ENCODE measurements around the gene BCL6. TPM values are rescaled to one million over a fixed set of nuclear protein-coding genes. Genes with fewer than 3 reads are reported as not detected.

The BCL6 gene
- total RNA-seq, 4 donors from 2014 or later, result 223 to 363 (median 292) TPM

GRCh38 chr3:187718802-187719201 is 26.5 kb downstream of the BCL6 start:
- Histone ChIP-seq H3K4me3 (no peak overlapping the region), H3K27ac (peak overlapping the region; percentile 80 to 88 (median 81)), H3K9me3 (no peaks in the 10 kb centered on the region), H3K27me3 (no peaks in the 10 kb centered on the region), H3K36me3 (peaks cover 4 to 27% of the 10 kb centered on the region in 2 donors), H3K4me1 (peaks cover 22 to 32% of the 10 kb centered on the region in 2 donors)
- ATAC-seq, result no peak
- in situ Hi-C loops (cut with MboI; ENCODE audit: low sequenced_read_pairs in 4 of 4) (loop anchor here in 3 of 4 donors (10.0 to 25.0 kb wide), 5 partner anchors 104 to 1782 kb away; partner anchors contain the start of gene TRA2B (in 1 of the 3)), intact Hi-C loops (cut with DNase I; ENCODE audit: low total_unique reads) (loop anchor here (10.0 kb wide), 1 partner anchor 934 kb away; the partner anchor contains the start of gene EIF4A2)
- TF ChIP-seq, protein P1, sequence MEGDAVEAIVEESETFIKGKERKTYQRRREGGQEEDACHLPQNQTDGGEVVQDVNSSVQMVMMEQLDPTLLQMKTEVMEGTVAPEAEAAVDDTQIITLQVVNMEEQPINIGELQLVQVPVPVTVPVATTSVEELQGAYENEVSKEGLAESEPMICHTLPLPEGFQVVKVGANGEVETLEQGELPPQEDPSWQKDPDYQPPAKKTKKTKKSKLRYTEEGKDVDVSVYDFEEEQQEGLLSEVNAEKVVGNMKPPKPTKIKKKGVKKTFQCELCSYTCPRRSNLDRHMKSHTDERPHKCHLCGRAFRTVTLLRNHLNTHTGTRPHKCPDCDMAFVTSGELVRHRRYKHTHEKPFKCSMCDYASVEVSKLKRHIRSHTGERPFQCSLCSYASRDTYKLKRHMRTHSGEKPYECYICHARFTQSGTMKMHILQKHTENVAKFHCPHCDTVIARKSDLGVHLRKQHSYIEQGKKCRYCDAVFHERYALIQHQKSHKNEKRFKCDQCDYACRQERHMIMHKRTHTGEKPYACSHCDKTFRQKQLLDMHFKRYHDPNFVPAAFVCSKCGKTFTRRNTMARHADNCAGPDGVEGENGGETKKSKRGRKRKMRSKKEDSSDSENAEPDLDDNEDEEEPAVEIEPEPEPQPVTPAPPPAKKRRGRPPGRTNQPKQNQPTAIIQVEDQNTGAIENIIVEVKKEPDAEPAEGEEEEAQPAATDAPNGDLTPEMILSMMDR (IDR thresholded peaks at IDR 0.05 in 4 of 5, conservative IDR thresholded peaks at IDR 0.05 in 1 of 5), result no peak
- no peak for TF ChIP-seq POLR2A (IDR thresholded peaks at IDR 0.05)
- DNase-seq, result no peak

- in situ Hi-C loops (cut with MboI; ENCODE audit: low sequenced_read_pairs in 4 of 4) (loop anchor here in 3 of 4 donors (10.0 to 25.0 kb wide), 5 partner anchors 103 to 1780 kb away; partner anchors contain the start of gene TRA2B (in 1 of the 3)), intact Hi-C loops (cut with DNase I; ENCODE audit: low total_unique reads) (loop anchor here (10.0 kb wide), 1 partner anchor 933 kb away; the partner anchor contains the start of gene EIF4A2)
- TF ChIP-seq, protein P1 (IDR thresholded peaks at IDR 0.05 in 4 of 5, conservative IDR thresholded peaks at IDR 0.05 in 1 of 5), result no peak
- no peak for TF ChIP-seq POLR2A (IDR thresholded peaks at IDR 0.05)
- H3K27me3 ChIP-seq, result no peaks in the 10 kb centered on the region
- H3K27ac ChIP-seq, result peak overlapping the region; percentile 80 to 88 (median 81)
- ATAC-seq (peak; percentile 29 to 48), DNase-seq (peak in 1 of 2 donors; percentile 60)
- H3K36me3 ChIP-seq, result peaks cover 0 to 14% of the 10 kb centered on the region in 2 donors
- peaks cover 24 to 33% of the 10 kb centered on the region in 2 donors for H3K4me1 ChIP-seq
- no peak overlapping the region for H3K4me3 ChIP-seq
- H3K9me3 ChIP-seq, result no peaks in the 10 kb centered on the region
Observed at GRCh38 chr3:187717572-187717971, 27.7 kb downstream of the BCL6 start.

DNA sequence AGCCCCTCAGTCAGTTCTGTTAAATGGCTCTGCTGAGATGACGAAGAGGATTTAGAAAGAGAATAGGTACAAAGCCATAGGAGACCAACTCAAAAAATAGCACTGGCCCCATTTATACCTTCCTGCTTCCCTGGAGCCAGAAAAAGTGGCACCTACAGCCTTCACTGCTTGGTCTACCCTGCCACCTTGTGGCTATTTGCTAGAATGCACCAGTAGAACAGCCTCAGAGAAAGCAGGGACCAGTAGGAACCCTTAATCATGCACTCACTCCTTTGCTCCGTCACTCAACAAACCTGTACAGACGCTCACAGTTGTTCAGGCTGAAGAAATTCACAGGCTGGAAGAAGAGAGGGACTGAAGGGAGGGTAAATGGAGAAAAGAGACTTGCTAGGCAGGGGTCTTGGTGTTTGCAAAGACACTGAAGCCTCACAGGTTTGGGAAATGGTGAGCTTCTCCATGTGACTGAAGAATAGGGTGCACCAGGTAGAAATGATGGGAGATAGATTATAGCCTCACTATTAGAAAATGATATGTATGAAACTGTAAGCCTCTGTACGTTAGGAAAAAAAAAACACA is 30.8 kb downstream of the BCL6 start:
- Histone ChIP-seq H3K36me3 (no peaks in the 10 kb centered on the region), H3K9me3 (no peaks in the 10 kb centered on the region), H3K4me3 (no peak overlapping the region), H3K4me1 (peaks cover 17 to 24% of the 10 kb centered on the region in 2 donors), H3K27me3 (no peaks in the 10 kb centered on the region), H3K27ac (peak overlapping the region in 3 of 4 donors; percentile 43 to 67 (median 47))
- TF ChIP-seq, protein P1 (IDR thresholded peaks at IDR 0.05 in 4 of 5, conservative IDR thresholded peaks at IDR 0.05 in 1 of 5), result peak; percentile 94 to 96 (median 95)
- no peak for TF ChIP-seq POLR2A (IDR thresholded peaks at IDR 0.05)
- intact Hi-C loops (cut with DNase I; ENCODE audit: low total_unique reads), result loop anchor here (1.0 to 10.0 kb wide), 5 partner anchors 36 to 930 kb away; partner anchors contain the start of gene EIF4A2
- ATAC-seq, result peak; percentile 70 to 82
- peak; percentile 60 to 80 for DNase-seq
- in situ Hi-C loops (cut with MboI; ENCODE audit: low sequenced_read_pairs in 4 of 4), result loop anchor here in 3 of 4 donors (5.0 to 25.0 kb wide), 7 partner anchors 97 to 1777 kb away; partner anchors contain the start of gene TRA2B (in 1 of the 3)

DNA sequence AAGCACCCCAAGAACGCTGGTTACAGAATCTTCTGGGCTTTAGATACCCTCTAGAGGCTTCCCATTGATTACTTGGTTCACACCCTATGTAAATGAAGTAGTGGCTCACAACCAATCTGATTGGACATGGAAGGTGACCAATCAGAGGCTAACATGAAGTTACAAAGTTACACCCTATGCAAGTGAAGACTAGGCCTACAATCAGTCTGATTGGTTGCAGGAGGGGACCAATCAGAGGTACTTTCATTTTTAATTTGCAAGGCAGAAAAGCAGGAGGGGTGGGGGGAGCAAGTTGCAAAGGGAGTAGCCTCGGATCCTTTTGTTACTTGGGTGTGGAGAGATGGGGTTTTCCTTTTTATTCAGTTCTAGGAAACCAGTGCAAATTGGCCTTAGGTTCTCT is 31.8 kb downstream of the BCL6 start:
- intact Hi-C loops (cut with DNase I; ENCODE audit: low total_unique reads) (loop anchor here (10.0 kb wide), 1 partner anchor 929 kb away; the partner anchor contains the start of gene EIF4A2), in situ Hi-C loops (cut with MboI; ENCODE audit: low sequenced_read_pairs in 4 of 4) (loop anchor here in 3 of 4 donors (5.0 to 25.0 kb wide), 7 partner anchors 96 to 1776 kb away; partner anchors contain the start of gene TRA2B (in 1 of the 3))
- DNase-seq, result no peak
- peaks cover 14 to 17% of the 10 kb centered on the region in 2 donors for H3K4me1 ChIP-seq
- no peaks in the 10 kb centered on the region for H3K27me3 ChIP-seq
- H3K27ac ChIP-seq, result peak overlapping the region in 1 of 4 donors; percentile 31
- no peak for ATAC-seq
- H3K9me3 ChIP-seq, result no peaks in the 10 kb centered on the region
- TF ChIP-seq POLR2A (IDR thresholded peaks at IDR 0.05), result no peak
- TF ChIP-seq, protein P1 (IDR thresholded peaks at IDR 0.05 in 4 of 5, conservative IDR thresholded peaks at IDR 0.05 in 1 of 5), result no peak
- no peak overlapping the region for H3K4me3 ChIP-seq
- H3K36me3 ChIP-seq, result no peaks in the 10 kb centered on the region
